OCI-LY1 (cell line): ENCODE data around the gene PSMA7.

Source experiments
- H2AFZ ChIP-seq: fragments of 200-600 bp; sonication (generic), shearing (Covaris generic); 2 replicates; pipeline ENCODE4 v1.6.0; 2014; ENCODE audit warnings: antibody characterized with exemption, mild to moderate bottlenecking, low read length
- H3F3A ChIP-seq: fragments of 200-600 bp; sonication (generic), shearing (Covaris generic); 2 replicates; pipeline ENCODE4 v1.6.0; 2014; ENCODE audit warnings: mild to moderate bottlenecking, antibody characterized with exemption, low read length, moderate library complexity; ENCODE audit not compliant: insufficient read depth
- H3K27ac ChIP-seq: fragments of 200-600 bp; sonication (generic); 2 replicates; pipeline ENCODE4 v1.5.1; 2014; ENCODE audit warnings: low read length, mixed run types, mild to moderate bottlenecking, low read depth; ENCODE audit not compliant: poor library complexity, severe bottlenecking
- H3K27me3 ChIP-seq: fragments of 200-600 bp; sonication (generic); 2 replicates; pipeline ENCODE4 v1.6.0; 2014; ENCODE audit warnings: antibody characterized with exemption, mild to moderate bottlenecking, low read length, moderate library complexity; ENCODE audit not compliant: insufficient read depth
- H3K36me3 ChIP-seq: fragments of 200-600 bp; sonication (generic); 2 replicates; pipeline ENCODE4 v1.6.1; 2014; ENCODE audit warnings: mild to moderate bottlenecking, antibody characterized with exemption, low read length, moderate library complexity, mixed read lengths; ENCODE audit not compliant: insufficient read depth
- H3K4me1 ChIP-seq: fragments of 200-600 bp; sonication (generic); 2 replicates; pipeline ENCODE4 v1.5.1; 2014; ENCODE audit warnings: mild to moderate bottlenecking, low read length, moderate library complexity; ENCODE audit not compliant: insufficient read depth, severe bottlenecking
- H3K4me2 ChIP-seq: fragments of 200-600 bp; sonication (generic), shearing (Covaris generic); 2 replicates; pipeline ENCODE4 v1.6.1; 2014; ENCODE audit warnings: low read length
- H3K4me3 ChIP-seq: fragments of 200-600 bp; sonication (generic); 2 replicates; pipeline ENCODE4 v1.5.1; 2014; ENCODE audit warnings: low read length, low read depth, mild to moderate bottlenecking, mixed read lengths; ENCODE audit not compliant: poor library complexity, severe bottlenecking
- H3K79me2 ChIP-seq: fragments of 200-600 bp; shearing (Covaris generic); 2 replicates; pipeline ENCODE4 v1.6.1; 2016; ENCODE audit warnings: mixed run types, low read length, mixed read lengths; ENCODE audit not compliant: insufficient read depth
- H3K9ac ChIP-seq: fragments of 200-600 bp; sonication (generic), shearing (Covaris generic); 2 replicates; pipeline ENCODE4 v1.6.1; 2014; ENCODE audit warnings: mild to moderate bottlenecking, low read length, mixed read lengths
- H3K9me2 ChIP-seq: fragments of 200-600 bp; sonication (generic), shearing (Covaris generic); 2 replicates; pipeline ENCODE4 v1.6.1; 2014; ENCODE audit warnings: low read depth, mild to moderate bottlenecking, low read length, mixed read lengths
- H3K9me3 ChIP-seq: fragments of 200-600 bp; shearing (Covaris generic); 2 replicates; pipeline ENCODE4 v1.6.1; 2014; ENCODE audit warnings: low read length, mixed read lengths
- H4K20me1 ChIP-seq: fragments of 200-600 bp; sonication (generic), shearing (Covaris generic); 2 replicates; pipeline ENCODE4 v1.6.0; 2016; ENCODE audit warnings: mild to moderate bottlenecking, low read length; ENCODE audit not compliant: insufficient read depth
- CTCF ChIP-seq: fragments of 200-600 bp; sonication (generic), shearing (Covaris generic); IDR thresholded peaks from 2 replicates; pipeline ENCODE4 v1.5.1; 2017; ENCODE audit warnings: mild to moderate bottlenecking, antibody characterized with exemption, low read length, moderate library complexity, mixed read lengths
- EZH2 ChIP-seq: fragments of 200-600 bp; sonication (generic), shearing (Covaris generic); IDR thresholded peaks from 2 replicates; pipeline ENCODE4 v1.8.0; 2017; ENCODE audit warnings: borderline replicate concordance, mixed run types, mild to moderate bottlenecking, antibody characterized with exemption, low read length, moderate library complexity, mixed read lengths

Gene PSMA7

GRCh38 chr20:62159839-62160238, 16.6 kb upstream of the PSMA7 start:
- Histone ChIP-seq H3K79me2 (no peaks in the 10 kb centered on the region), H3K4me1 (peaks cover 3% of the 10 kb centered on the region), H3K9me2 (no peaks in the 10 kb centered on the region), H3K9ac (no peak overlapping the region), H3K27me3 (no peaks in the 10 kb centered on the region), H3F3A (no peaks in the 10 kb centered on the region), H3K9me3 (no peaks in the 10 kb centered on the region), H3K36me3 (peaks cover 3% of the 10 kb centered on the region), H3K4me3 (no peak overlapping the region), H2AFZ (no peak overlapping the region), H3K4me2 (no peak overlapping the region), H3K27ac (no peak overlapping the region), H4K20me1 (no peaks in the 10 kb centered on the region)
- no peak for TF ChIP-seq CTCF
- no peak for TF ChIP-seq EZH2

- peaks cover 3% of the 10 kb centered on the region for H3K4me1 ChIP-seq
- no peak overlapping the region for H2AFZ ChIP-seq
- H3K4me2 ChIP-seq: no peak overlapping the region
- no peaks in the 10 kb centered on the region for H3K79me2 ChIP-seq
- H3K9me3 ChIP-seq: no peaks in the 10 kb centered on the region
- H3K27me3 ChIP-seq: no peaks in the 10 kb centered on the region
- no peak for TF ChIP-seq EZH2
- no peak for TF ChIP-seq CTCF
- H4K20me1 ChIP-seq: no peaks in the 10 kb centered on the region
- H3K9me2 ChIP-seq: no peaks in the 10 kb centered on the region
- no peak overlapping the region for H3K27ac ChIP-seq
- H3K4me3 ChIP-seq: no peak overlapping the region
- no peaks in the 10 kb centered on the region for H3F3A ChIP-seq
- H3K36me3 ChIP-seq: peaks cover 7% of the 10 kb centered on the region
- no peak overlapping the region for H3K9ac ChIP-seq
Measured at GRCh38 chr20:62159052-62159451, 15.9 kb upstream of the PSMA7 start.

GRCh38 chr20:62158541-62158940, 15.3 kb upstream of the PSMA7 start:
- H3K79me2 ChIP-seq: no peaks in the 10 kb centered on the region

More at GRCh38 chr20:62158541-62158940, 15.3 kb upstream of the PSMA7 start:
- no peak overlapping the region for H2AFZ ChIP-seq
- H3K4me1 ChIP-seq: peaks cover 3% of the 10 kb centered on the region
- H3K9ac ChIP-seq: no peak overlapping the region
- H3K9me3 ChIP-seq: no peaks in the 10 kb centered on the region
- H3K4me3 ChIP-seq: no peak overlapping the region
- no peak overlapping the region for H3K4me2 ChIP-seq
- no peaks in the 10 kb centered on the region for H3F3A ChIP-seq
- H3K27ac ChIP-seq: no peak overlapping the region
- H4K20me1 ChIP-seq: no peaks in the 10 kb centered on the region
- H3K9me2 ChIP-seq: no peaks in the 10 kb centered on the region
- H3K36me3 ChIP-seq: peaks cover 10% of the 10 kb centered on the region; the same call in 1 of the 2 replicates
- no peak for TF ChIP-seq EZH2
- no peak for TF ChIP-seq CTCF
- no peaks in the 10 kb centered on the region for H3K27me3 ChIP-seq
